OCI-LY7 (cell line): ENCODE results near the gene CA10. TPM values are rescaled to one million over a fixed set of nuclear protein-coding genes. Genes with fewer than 3 reads are reported as not detected.

Experiments used
- BruUV-seq: library from RNA; stranded (reverse); fragments of 400-500 nt; replicated peaks from 2 replicates; lab custom pipeline; 2021; lab: Mats Ljungman, UMichigan
- CTCF ChIA-PET: fragments of 300-600 bp; sonication (Branson Sonifier 250); formaldehyde crosslinking; loops from one replicate; lab custom pipeline; 2022; ENCODE audit warnings: antibody characterized with exemption; ENCODE audit not compliant: unreplicated experiment; lab: Charles Lee
- POLR2A ChIA-PET: fragments of 300-600 bp; sonication (Branson Sonifier 250); formaldehyde crosslinking; loops from one replicate; lab custom pipeline; 2022; ENCODE audit warnings: antibody characterized with exemption; lab: Charles Lee
- DNase-seq: peaks from one replicate; pipeline ENCODE4 v3.0.0-alpha.2; 2015; ENCODE audit warnings: low spot score
- H2AFZ ChIP-seq: fragments of 200-600 bp; sonication (generic), shearing (Covaris generic); 2 replicates; pipeline ENCODE4 v1.6.1; 2014; ENCODE audit warnings: mild to moderate bottlenecking, antibody characterized with exemption, low read length, moderate library complexity
- H3K27ac ChIP-seq: fragments of 200-600 bp; sonication (generic); 2 replicates; pipeline ENCODE4 v1.5.1; 2014; ENCODE audit warnings: mixed run types, low read depth, mild to moderate bottlenecking, moderate library complexity, low read length, inconsistent platforms; ENCODE audit not compliant: poor library complexity, severe bottlenecking
- H3K36me3 ChIP-seq: fragments of 200-600 bp; sonication (generic); 2 replicates; pipeline ENCODE4 v1.6.1; 2014; ENCODE audit warnings: mild to moderate bottlenecking, antibody characterized with exemption, low read length, moderate library complexity, mixed read lengths; ENCODE audit not compliant: insufficient read depth
- H3K4me1 ChIP-seq: fragments of 200-600 bp; sonication (generic); 2 replicates; pipeline ENCODE4 v1.5.1; 2014; ENCODE audit warnings: mild to moderate bottlenecking, low read length; ENCODE audit not compliant: insufficient read depth, poor library complexity, severe bottlenecking
- H3K4me2 ChIP-seq: fragments of 200-600 bp; sonication (generic); 2 replicates; pipeline ENCODE4 v1.6.1; 2014; ENCODE audit warnings: mild to moderate bottlenecking, low read length
- H3K4me3 ChIP-seq: fragments of 200-600 bp; sonication (generic); 2 replicates; pipeline ENCODE4 v1.5.1; 2014; ENCODE audit warnings: mild to moderate bottlenecking, low read depth, low read length; ENCODE audit not compliant: poor library complexity, severe bottlenecking
- H3K79me2 ChIP-seq: fragments of 200-600 bp; sonication (generic); 2 replicates; pipeline ENCODE4 v1.6.1; 2016; ENCODE audit warnings: low read depth, mild to moderate bottlenecking, low read length, moderate library complexity, mixed read lengths; ENCODE audit not compliant: insufficient read depth
- H3K9me2 ChIP-seq: fragments of 200-600 bp; sonication (generic); 2 replicates; pipeline ENCODE4 v1.6.1; 2016; ENCODE audit warnings: mild to moderate bottlenecking, low read length, mixed read lengths; ENCODE audit not compliant: insufficient read depth
- H3K9me3 ChIP-seq: fragments of 200-600 bp; sonication (generic); 2 replicates; pipeline ENCODE4 v1.6.1; 2014; ENCODE audit warnings: mild to moderate bottlenecking, mixed run types, low read length, mixed read lengths
- H4K20me1 ChIP-seq: fragments of 200-600 bp; sonication (generic); 2 replicates; pipeline ENCODE4 v1.6.1; 2014; ENCODE audit warnings: mild to moderate bottlenecking, antibody characterized with exemption, low read length, moderate library complexity, mixed read lengths; ENCODE audit not compliant: insufficient read depth
- EZH2phosphoT487 ChIP-seq: fragments of 200-600 bp; sonication (generic); IDR thresholded peaks from 2 replicates; pipeline ENCODE4 v1.6.1; 2018; ENCODE audit warnings: low read depth, borderline replicate concordance, mild to moderate bottlenecking, mixed run types, antibody characterized with exemption, low read length, moderate library complexity, mixed read lengths
- intact Hi-C: fragments of 100-400 bp; cut with micrococcal nuclease; formaldehyde crosslinking; loops from one replicate; pipeline ENCODE4 v1.10.0; 2022; ENCODE audit not compliant: unreplicated experiment
- total RNA-seq, 2 experiments: library from RNA; depleted of rRNA in 1 of 2; stranded (reverse); fragments of >200 nt in 1 of 2; shearing (Covaris generic) in 1 of 2; gene quantifications; 2 replicates each; pipeline ENCODE4 v1.2.3, GENCODE V29; 2014 to 2022
- TF ChIP-seq, protein P1 (sequence below): fragments of 200-600 bp; sonication (generic); conservative IDR thresholded peaks from 2 replicates; pipeline ENCODE4 v1.5.1; 2014; ENCODE audit warnings: mild to moderate bottlenecking, antibody characterized with exemption, low read length, moderate library complexity, mixed read lengths

Gene CA10
- total RNA-seq, 2 experiments from 2014 or later = not detected

DNA sequence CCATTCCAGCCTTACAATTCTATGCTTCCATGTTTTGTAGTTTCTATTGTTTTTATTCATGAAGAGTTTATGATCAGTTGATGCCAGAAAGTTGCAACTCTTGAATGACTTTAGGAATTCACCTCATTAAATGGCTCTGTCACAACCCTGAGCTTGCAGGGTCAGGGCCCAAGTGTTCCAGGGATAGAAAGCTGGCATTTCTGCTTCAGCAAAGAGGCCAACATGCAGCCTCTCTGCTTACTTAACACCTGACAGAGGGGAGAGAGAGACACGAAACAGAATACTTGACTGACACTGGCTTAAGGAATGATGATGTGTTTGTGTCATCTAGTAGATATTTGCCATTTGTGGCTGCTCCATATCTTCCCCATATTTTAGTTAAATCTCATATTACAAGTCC is 328.1 kb downstream of the CA10 start:
- H3K4me1 ChIP-seq = no peaks in the 10 kb centered on the region
- no peak overlapping the region for H3K4me2 ChIP-seq
- no peak for DNase-seq
- H3K27ac ChIP-seq = no peak overlapping the region
- no TSS peak for BruUV-seq
- no peaks in the 10 kb centered on the region for H3K36me3 ChIP-seq
- no peak overlapping the region for H2AFZ ChIP-seq
- TF ChIP-seq EZH2phosphoT487 = no peak
- TF ChIP-seq, protein P1, sequence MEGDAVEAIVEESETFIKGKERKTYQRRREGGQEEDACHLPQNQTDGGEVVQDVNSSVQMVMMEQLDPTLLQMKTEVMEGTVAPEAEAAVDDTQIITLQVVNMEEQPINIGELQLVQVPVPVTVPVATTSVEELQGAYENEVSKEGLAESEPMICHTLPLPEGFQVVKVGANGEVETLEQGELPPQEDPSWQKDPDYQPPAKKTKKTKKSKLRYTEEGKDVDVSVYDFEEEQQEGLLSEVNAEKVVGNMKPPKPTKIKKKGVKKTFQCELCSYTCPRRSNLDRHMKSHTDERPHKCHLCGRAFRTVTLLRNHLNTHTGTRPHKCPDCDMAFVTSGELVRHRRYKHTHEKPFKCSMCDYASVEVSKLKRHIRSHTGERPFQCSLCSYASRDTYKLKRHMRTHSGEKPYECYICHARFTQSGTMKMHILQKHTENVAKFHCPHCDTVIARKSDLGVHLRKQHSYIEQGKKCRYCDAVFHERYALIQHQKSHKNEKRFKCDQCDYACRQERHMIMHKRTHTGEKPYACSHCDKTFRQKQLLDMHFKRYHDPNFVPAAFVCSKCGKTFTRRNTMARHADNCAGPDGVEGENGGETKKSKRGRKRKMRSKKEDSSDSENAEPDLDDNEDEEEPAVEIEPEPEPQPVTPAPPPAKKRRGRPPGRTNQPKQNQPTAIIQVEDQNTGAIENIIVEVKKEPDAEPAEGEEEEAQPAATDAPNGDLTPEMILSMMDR = no peak
- no peak overlapping the region for H3K4me3 ChIP-seq
- H4K20me1 ChIP-seq = no peaks in the 10 kb centered on the region
- ChIA-PET POLR2A (no interaction called here), CTCF (no interaction called here)
- no peaks in the 10 kb centered on the region for H3K79me2 ChIP-seq
- H3K9me2 ChIP-seq = no peaks in the 10 kb centered on the region
- no peaks in the 10 kb centered on the region for H3K9me3 ChIP-seq
- intact Hi-C loops = no loop called here

DNA sequence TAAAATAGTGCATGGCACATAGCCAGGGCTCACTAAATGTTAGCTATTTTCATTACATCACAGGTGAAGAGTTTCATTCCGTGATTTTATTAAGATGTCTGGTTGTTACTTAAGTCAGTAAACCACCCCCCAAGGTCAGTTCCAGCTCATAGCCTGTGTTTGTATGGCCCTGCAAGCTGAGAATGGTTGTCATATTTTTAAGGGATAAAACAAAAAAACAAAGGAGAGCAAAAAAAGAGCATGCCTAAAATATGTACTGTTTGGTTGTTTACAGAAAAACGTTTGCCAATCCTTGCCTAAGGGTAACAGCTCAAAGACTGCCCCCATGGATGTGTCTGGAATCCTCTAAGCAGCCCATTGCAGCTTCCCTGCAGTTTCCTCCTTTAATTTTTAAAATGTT is 329.6 kb downstream of the CA10 start:
- intact Hi-C loops = no loop called here
- Histone ChIP-seq H4K20me1 (no peaks in the 10 kb centered on the region), H3K79me2 (no peaks in the 10 kb centered on the region), H3K4me3 (no peak overlapping the region), H3K4me1 (no peaks in the 10 kb centered on the region), H3K9me2 (no peaks in the 10 kb centered on the region), H3K9me3 (no peaks in the 10 kb centered on the region), H3K36me3 (no peaks in the 10 kb centered on the region), H3K4me2 (no peak overlapping the region), H3K27ac (no peak overlapping the region), H2AFZ (no peak overlapping the region)
- no peak for DNase-seq
- ChIA-PET POLR2A (interaction anchor here (0.6 to 0.7 kb wide), 2 partner anchors 187 to 201 kb away, joined by 3 to 8 read pairs; no protein-coding TSS in a partner anchor), CTCF (no interaction called here)
- BruUV-seq = no TSS peak
- TF ChIP-seq EZH2phosphoT487 = no peak
- TF ChIP-seq, protein P1 = no peak

DNA sequence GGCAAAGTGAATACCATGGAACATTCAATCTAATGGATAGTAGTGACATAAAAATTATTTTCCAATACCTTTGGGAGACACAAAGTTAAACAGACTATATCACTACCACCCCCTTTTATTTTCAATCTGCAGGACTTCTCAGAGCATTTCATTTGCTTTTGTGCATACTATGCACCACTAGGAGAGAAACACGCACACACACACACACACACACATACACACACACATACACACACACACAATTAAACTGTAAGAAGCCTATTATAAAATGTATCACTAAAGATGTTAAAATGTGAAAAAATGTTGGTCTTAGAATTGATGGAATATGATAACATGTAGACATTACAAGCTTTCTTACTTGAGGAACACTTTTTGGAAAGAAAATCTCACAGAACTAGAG is 331.4 kb downstream of the CA10 start:
- POLR2A ChIA-PET = interaction anchor here (1.0 kb wide), 1 partner anchor 15 kb away, joined by 3 read pairs; no protein-coding TSS in a partner anchor

More for the DNA sequence above, 331.4 kb downstream of the CA10 start:
- Histone ChIP-seq H4K20me1 (no peaks in the 10 kb centered on the region), H3K4me3 (no peak overlapping the region), H3K4me1 (no peaks in the 10 kb centered on the region), H3K36me3 (no peaks in the 10 kb centered on the region), H3K79me2 (no peaks in the 10 kb centered on the region), H3K9me3 (no peaks in the 10 kb centered on the region), H2AFZ (no peak overlapping the region), H3K27ac (no peak overlapping the region), H3K9me2 (no peaks in the 10 kb centered on the region), H3K4me2 (no peak overlapping the region)
- BruUV-seq = no TSS peak
- CTCF ChIA-PET = no interaction called here
- DNase-seq = no peak
- intact Hi-C loops = no loop called here
- TF ChIP-seq EZH2phosphoT487 = no peak
